HG02981 (cell line): ENCODE measurements around the gene BHLHA15.

Experiments
- ATAC-seq: cut with Tn5 transposase; IDR thresholded peaks from one replicate; pipeline ENCODE4 v1.9.1; 2021; ENCODE audit warnings: mild to moderate bottlenecking, moderate library complexity; ENCODE audit not compliant: unreplicated experiment

BHLHA15 gene

DNA sequence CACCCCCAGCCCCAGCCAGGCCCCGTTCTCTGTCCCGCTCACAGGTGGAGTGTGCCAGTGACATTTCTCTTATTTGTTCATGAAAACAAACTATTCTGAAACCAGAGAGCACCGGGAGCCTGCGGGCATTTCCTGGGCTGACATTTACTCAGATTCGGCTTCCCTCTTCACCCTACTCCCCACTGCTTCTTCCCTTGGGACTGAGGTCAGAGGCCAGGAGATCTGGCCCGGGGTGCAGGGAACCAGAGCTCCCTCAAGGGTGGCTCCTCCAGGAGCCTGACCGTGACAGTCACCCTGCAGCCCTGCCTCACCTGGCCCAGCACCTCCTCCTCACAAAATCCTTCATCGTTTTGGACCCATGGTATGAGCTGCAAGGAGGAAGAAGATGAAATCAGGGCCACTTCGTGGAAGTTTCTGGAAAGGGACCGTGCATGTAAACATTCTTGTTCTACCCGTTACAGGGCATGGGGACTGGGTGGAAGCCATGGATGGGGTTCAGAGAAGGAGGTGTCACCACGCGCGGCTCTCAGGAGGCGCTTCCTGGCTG, 12.2 kb downstream of the BHLHA15 start:
- no peak for ATAC-seq

- no peak for ATAC-seq
These were observed 12.9 kb downstream of the BHLHA15 start for GRCh38 chr7:98223898-98224700.

DNA sequence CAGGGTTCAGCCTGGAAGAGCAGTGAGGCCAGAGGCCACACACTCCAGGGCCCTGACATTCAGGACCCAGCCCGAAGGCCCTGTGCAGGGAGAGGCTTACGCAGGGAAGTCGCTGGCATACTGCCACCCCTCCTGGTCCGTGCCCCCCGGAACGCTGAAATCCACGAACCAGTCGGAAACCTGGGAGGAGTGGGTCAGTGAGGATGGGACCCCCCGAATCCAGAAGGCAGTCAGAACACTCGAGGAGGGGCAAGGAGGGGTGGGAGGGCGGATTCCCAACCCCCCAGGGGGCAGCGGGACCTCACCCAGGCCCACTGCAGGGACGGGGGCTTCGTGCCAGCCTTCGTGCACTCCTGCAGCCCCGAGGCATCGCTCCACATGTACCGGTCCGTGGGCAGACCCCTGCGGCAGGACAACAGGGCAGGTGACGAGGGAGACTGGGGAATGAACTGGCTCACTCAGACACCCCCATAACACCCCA, 13.5 kb downstream of the BHLHA15 start:
- no peak for ATAC-seq

DNA sequence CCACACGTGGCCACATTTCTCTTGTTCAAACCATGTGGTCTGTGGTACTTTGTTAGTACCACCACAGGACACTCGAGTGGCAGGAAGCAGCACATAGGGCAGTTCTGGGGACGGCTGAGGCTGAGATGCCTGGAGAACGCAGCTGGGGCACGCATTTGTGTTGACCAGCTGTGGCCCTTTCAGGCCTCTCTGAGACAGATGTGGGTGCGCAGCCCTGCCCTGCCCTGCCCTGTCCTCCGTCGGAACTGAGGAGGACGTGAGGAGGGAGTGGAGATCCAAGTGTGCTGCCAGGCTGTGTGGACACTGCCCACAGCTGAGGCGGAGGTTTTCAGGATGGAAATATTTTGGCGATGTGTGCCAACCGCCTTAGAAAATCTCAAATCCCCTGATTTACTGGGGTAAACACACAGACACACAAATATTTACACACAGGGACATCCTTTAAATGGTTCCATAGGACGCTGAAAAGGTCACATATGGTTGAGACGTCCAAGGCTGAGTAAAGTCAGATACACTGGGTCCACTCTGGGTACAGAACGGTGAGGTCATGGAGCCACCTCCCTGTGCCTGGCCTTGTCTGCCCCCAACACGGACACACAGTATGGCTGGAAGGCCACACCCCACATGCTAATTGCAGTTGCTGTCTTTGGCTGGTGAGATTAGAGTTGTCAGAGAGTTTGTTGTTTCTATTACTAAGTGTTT, 14.8 kb downstream of the BHLHA15 start:
- no peak for ATAC-seq

- ATAC-seq: no peak
These were observed 16.7 kb downstream of the BHLHA15 start for GRCh38 chr7:98227939-98228338.

DNA sequence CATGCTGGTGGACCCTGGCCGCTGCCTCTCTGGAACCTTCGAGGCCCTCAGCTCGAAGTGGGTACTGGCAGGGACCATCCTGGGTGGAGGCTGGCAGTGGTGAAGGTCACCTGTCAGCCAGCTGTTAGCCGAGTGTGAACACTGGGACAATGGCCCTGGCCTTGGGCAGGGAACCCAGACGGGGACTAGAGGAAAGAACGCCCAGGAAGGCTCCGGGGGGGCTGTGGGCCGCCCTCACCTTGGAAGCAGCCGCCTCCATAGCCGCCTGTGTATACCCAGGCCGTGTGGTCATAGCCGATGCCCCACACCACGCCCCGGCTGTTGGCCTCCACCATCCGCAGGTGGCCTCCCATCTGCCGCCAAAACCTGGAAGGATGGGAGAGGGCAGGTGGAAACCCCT, 17.6 kb downstream of the BHLHA15 start:
- ATAC-seq: no peak

GRCh38 chr7:98229441-98229840, 18.2 kb downstream of the BHLHA15 start:
- ATAC-seq: no peak

GRCh38 chr7:98229991-98230745, 18.9 kb downstream of the BHLHA15 start:
- ATAC-seq: no peak

- ATAC-seq: no peak
These were observed 19.7 kb downstream of the BHLHA15 start for GRCh38 chr7:98230746-98231471.

- ATAC-seq: no peak
These were observed 20.4 kb downstream of the BHLHA15 start for GRCh38 chr7:98231493-98232262.

GRCh38 chr7:98232263-98232585, 21.0 kb downstream of the BHLHA15 start:
- ATAC-seq: no peak

DNA sequence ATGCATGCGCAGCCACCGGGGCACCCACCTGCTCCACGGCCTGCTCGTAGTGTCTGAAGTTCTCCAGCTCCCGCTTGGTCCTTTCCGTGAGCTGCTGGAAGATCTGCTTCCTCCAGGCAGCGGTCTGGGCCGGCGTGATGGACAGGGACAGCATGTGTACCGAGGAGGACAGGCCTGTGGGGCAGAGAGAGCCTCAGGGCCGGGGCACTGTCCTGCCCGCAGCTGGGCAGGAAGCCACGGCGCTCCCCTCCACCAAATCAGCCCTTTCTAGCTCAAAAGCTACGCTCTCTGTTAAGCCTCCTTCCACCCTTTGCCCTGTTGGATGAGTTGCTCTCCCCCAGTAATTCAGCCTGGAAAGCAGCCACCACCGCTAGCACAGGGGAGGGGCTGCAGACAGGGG, 21.6 kb downstream of the BHLHA15 start:
- ATAC-seq: no peak

DNA sequence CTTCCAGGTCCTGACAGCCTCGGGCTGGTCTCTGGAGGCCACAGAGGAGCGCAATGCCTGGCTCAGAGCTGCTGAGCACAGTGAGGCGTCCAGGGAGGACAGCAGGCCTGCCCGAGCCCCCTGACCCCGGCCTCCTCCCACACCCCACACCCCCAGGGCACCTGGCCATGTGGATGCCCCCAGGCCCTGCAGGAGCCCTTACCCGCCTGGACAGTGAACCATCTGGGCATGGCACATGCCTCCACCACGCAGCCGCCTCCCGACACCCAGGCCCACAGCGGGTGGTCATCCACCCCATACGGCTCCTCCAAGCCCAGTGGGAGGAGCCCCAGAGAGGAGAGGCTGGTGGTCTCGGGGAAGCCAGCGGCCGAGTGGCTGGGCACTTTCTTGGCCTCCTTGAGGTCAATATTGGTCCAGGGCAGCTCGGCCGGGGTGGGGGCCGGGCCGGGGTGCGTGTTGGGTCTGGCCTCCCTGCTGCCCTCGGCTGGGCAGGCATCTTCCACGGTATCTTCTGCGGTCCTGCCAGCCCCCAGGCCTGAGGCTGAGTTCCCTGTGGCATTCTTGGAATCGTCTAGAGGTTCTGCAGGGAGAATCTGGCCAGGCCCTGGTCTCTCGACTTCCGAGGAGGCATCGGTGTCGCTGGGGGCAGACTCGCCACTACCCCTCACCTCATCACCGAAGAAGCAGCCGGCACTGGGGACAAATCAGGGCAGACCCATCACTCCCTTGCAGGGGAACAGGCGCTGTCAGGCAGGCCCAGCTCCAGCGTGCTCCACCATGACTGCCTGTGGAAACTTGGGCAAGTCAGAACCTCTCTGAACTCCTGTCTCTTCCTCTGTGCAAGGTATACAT, 22.2 kb downstream of the BHLHA15 start:
- ATAC-seq: no peak

GRCh38 chr7:98234429-98235147, 23.3 kb downstream of the BHLHA15 start:
- ATAC-seq: no peak

DNA sequence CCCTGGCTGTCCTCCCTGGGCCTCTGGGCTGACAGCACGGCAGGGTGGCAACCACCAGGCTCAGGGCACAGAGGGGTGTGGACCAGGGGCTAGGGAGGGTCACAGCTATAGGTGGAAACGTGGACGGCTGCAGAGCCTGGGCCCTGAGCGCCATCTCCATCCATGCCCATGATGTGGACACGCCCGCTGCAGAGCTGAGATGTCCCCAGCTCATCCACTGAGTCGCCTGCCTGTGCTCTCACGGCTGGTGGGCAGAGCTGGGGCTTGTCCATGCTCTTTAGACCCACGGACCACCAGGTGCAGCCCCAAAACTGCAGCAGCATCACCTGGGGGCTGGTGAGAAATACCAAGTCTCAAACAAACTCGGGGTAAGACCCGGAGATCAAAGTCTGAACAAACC, 24.7 kb downstream of the BHLHA15 start:
- ATAC-seq: no peak

- ATAC-seq: no peak
These were observed 25.3 kb downstream of the BHLHA15 start for GRCh38 chr7:98236355-98237185.

DNA sequence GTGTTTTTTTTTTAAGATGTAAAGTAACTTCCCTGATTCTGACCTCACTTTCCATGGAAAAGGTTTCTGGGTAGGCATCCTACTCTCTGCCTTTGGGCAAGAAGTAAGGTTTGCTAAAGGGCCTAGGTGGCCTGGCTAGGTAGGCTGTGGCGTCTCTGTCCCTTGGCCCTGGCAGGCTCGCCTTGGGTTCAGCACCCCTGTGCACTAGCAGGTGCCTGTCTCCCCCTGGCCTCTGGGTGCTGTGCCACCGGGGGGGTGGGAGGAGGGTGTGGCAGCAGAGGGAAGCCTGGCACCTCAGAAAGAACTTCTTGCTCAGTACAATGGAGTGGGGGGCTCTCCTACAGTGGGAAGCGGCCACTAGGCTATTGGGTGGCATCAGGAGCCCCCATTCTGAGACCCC, 26.8 kb downstream of the BHLHA15 start:
- ATAC-seq: no peak

GRCh38 chr7:98238976-98239375, 27.7 kb downstream of the BHLHA15 start:
- no peak for ATAC-seq
